ENCODE measurements around the gene BCORL1. TPM values are rescaled to one million over a fixed set of nuclear protein-coding genes. Genes with fewer than 3 reads are reported as not detected.

The BCORL1 gene
- total RNA-seq, 1 donor from 2014 or later, result 6.1 TPM

DNA sequence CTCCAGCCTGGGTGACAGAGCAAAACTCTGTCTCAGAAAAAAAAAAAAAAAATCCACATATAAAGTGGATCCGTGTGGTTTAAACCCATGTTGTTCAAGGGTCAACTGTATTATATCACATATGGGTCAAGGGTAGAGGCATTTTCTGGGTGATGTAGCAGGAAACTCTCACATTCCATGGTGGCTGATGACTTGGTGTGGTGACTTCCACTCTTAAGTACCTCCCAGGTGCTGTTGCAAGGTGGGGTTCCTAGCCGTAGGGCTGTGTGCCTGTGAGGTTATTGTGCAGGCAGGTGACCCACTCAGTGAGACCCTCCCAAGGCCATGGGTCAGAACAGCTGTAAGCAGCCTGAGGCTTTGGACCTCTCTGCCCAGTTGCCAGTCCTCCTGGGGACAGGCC, 110.8 kb downstream of the BCORL1 start:
- no peak overlapping the region for H3K27ac ChIP-seq
- no peak for DNase-seq (ENCODE audit: extremely low spot score in 2 of 2)
- no peaks in the 10 kb centered on the region for H3K27me3 ChIP-seq
- intact Hi-C loops (cut with DNase I), result no loop called here
- no peak overlapping the region for H3K4me3 ChIP-seq
- no peaks in the 10 kb centered on the region for H3K9me3 ChIP-seq
- H3K36me3 ChIP-seq, result no peaks in the 10 kb centered on the region
- peaks cover 19% of the 10 kb centered on the region for H3K4me1 ChIP-seq
- TF ChIP-seq CTCF (IDR thresholded peaks at IDR 0.05) (no peak), POLR2AphosphoS5 (IDR thresholded peaks at IDR 0.05; ENCODE audit: insufficient read depth in 1 of 2, low read depth in 1 of 2) (no peak), POLR2A (IDR thresholded peaks at IDR 0.05) (no peak)

DNA sequence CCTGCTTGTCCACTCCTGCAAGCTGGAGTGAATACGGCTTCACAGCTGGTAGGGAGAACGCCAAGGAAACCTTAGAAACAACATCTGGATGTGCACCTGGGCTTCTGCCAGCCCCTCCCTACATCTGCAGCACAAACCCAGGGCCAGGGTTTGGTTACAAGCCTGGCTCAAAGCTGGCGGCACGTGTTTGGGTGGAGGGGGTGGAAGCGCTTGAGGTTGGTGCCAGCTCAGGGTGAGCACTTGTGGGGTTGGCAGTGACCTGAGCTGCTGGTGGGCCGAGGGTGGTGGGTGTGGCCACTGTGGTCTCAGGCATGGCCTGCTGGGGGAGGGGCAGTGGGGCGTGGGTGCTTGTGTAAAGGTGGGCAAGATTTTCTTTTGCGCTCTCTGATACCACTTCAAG, 112.3 kb downstream of the BCORL1 start:
- TF ChIP-seq POLR2A (IDR thresholded peaks at IDR 0.05) (no peak), POLR2AphosphoS5 (IDR thresholded peaks at IDR 0.05; ENCODE audit: insufficient read depth in 1 of 2, low read depth in 1 of 2) (no peak), CTCF (IDR thresholded peaks at IDR 0.05) (no peak)
- H3K36me3 ChIP-seq, result no peaks in the 10 kb centered on the region
- no peak overlapping the region for H3K27ac ChIP-seq
- no peak overlapping the region for H3K4me3 ChIP-seq
- H3K9me3 ChIP-seq, result no peaks in the 10 kb centered on the region
- H3K4me1 ChIP-seq, result peaks cover 34% of the 10 kb centered on the region
- intact Hi-C loops (cut with DNase I), result no loop called here
- no peak for DNase-seq (ENCODE audit: extremely low spot score in 2 of 2)
- H3K27me3 ChIP-seq, result no peaks in the 10 kb centered on the region

GRCh38 chrX:130095249-130096030, 113.0 kb downstream of the BCORL1 start:
- Histone ChIP-seq H3K36me3 (no peaks in the 10 kb centered on the region), H3K27ac (no peak overlapping the region), H3K4me1 (peaks cover 41% of the 10 kb centered on the region), H3K4me3 (no peak overlapping the region), H3K9me3 (no peaks in the 10 kb centered on the region), H3K27me3 (no peaks in the 10 kb centered on the region)
- no peak for DNase-seq (ENCODE audit: extremely low spot score in 2 of 2)
- intact Hi-C loops (cut with DNase I), result no loop called here
- no peak for TF ChIP-seq POLR2AphosphoS5 (IDR thresholded peaks at IDR 0.05; ENCODE audit: insufficient read depth in 1 of 2, low read depth in 1 of 2)
- TF ChIP-seq POLR2A (IDR thresholded peaks at IDR 0.05), result no peak
- TF ChIP-seq CTCF (IDR thresholded peaks at IDR 0.05), result no peak

- H3K27ac ChIP-seq, result no peak overlapping the region
- no peak overlapping the region for H3K4me3 ChIP-seq
- H3K36me3 ChIP-seq, result no peaks in the 10 kb centered on the region
- DNase-seq (ENCODE audit: extremely low spot score in 2 of 2), result no peak
- peaks cover 38% of the 10 kb centered on the region for H3K4me1 ChIP-seq
- no peak for TF ChIP-seq CTCF (IDR thresholded peaks at IDR 0.05)
- TF ChIP-seq POLR2AphosphoS5 (IDR thresholded peaks at IDR 0.05; ENCODE audit: insufficient read depth in 1 of 2, low read depth in 1 of 2), result peak in 1 of 2 donors; percentile 28
- no peaks in the 10 kb centered on the region for H3K27me3 ChIP-seq
- no peaks in the 10 kb centered on the region for H3K9me3 ChIP-seq
- intact Hi-C loops (cut with DNase I), result no loop called here
Observed at GRCh38 chrX:130097507-130098209, 115.2 kb downstream of the BCORL1 start.

DNA sequence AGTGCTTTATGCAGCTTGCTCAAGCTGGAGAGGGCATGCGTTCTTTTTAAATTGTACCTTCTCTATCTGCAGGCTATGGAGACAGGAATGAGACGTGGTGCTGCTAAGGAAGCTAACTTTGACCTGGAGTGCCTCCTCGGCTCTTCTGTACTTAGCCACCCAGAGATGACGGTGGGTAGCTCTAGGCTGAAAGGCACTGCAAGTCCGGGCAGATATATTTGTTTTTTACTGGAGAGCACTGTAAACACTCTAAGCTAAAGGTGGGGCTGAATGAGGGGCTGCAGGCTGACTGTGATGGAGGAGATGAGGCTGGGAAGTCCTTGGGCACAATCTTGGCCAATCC, 115.7 kb downstream of the BCORL1 start:
- H3K4me3 ChIP-seq, result no peak overlapping the region
- no peak for TF ChIP-seq POLR2A (IDR thresholded peaks at IDR 0.05)
- TF ChIP-seq CTCF (IDR thresholded peaks at IDR 0.05), result no peak
- no peak for TF ChIP-seq POLR2AphosphoS5 (IDR thresholded peaks at IDR 0.05; ENCODE audit: insufficient read depth in 1 of 2, low read depth in 1 of 2)

More for the DNA sequence above, 115.7 kb downstream of the BCORL1 start:
- DNase-seq (ENCODE audit: extremely low spot score in 2 of 2), result no peak
- Histone ChIP-seq H3K27ac (peak overlapping the region; percentile 48), H3K27me3 (no peaks in the 10 kb centered on the region), H3K4me1 (peaks cover 35% of the 10 kb centered on the region), H3K9me3 (no peaks in the 10 kb centered on the region), H3K36me3 (no peaks in the 10 kb centered on the region)
- intact Hi-C loops (cut with DNase I), result no loop called here

Measured in vagina (tissue), 2 donors.